Glomerular endothelial cell (primary cell): ENCODE measurements around the gene NMNAT2. TPM values are rescaled to one million over a fixed set of nuclear protein-coding genes. Genes with fewer than 3 reads are reported as not detected.

Experiments
- DNase-seq: peaks from one replicate; pipeline ENCODE4 v3.0.0-alpha.2; 2011; ENCODE audit warnings: low read depth, low spot score; ENCODE audit errors: extremely low read depth
- total RNA-seq: library from RNA; depleted of rRNA; stranded (reverse); fragments of >200 nt; gene quantifications from 2 replicates; pipeline ENCODE4 v1.2.3, GENCODE V29; 2015

NMNAT2 gene
- total RNA-seq, 1 donor from 2014 or later, result 0.23 TPM

- DNase-seq, result no peak
Observed at GRCh38 chr1:183319606-183320005, 98.6 kb downstream of the NMNAT2 start.

- DNase-seq, result no peak
Observed at GRCh38 chr1:183319051-183319450, 99.1 kb downstream of the NMNAT2 start.

- DNase-seq, result peak; percentile 27
Observed at GRCh38 chr1:183318433-183318832, 99.7 kb downstream of the NMNAT2 start.

- no peak for DNase-seq
Observed at GRCh38 chr1:183315991-183316758, 102.0 kb downstream of the NMNAT2 start.

- no peak for DNase-seq
Observed at GRCh38 chr1:183313063-183313462, 105.1 kb downstream of the NMNAT2 start.

- no peak for DNase-seq
Observed at GRCh38 chr1:183310753-183311479, 107.3 kb downstream of the NMNAT2 start.

GRCh38 chr1:183308719-183309118 lies 109.5 kb downstream of the NMNAT2 start:
- no peak for DNase-seq

GRCh38 chr1:183306317-183307042 lies 111.7 kb downstream of the NMNAT2 start:
- no peak for DNase-seq

- DNase-seq, result no peak
Observed at GRCh38 chr1:183304440-183305107, 113.6 kb downstream of the NMNAT2 start.

- DNase-seq, result no peak
Observed at GRCh38 chr1:183303901-183304300, 114.3 kb downstream of the NMNAT2 start.

GRCh38 chr1:183303323-183303645 lies 114.9 kb downstream of the NMNAT2 start:
- no peak for DNase-seq

GRCh38 chr1:183302452-183303322 lies 115.5 kb downstream of the NMNAT2 start:
- DNase-seq, result no peak

- DNase-seq, result no peak
Observed at GRCh38 chr1:183301239-183301638, 116.9 kb downstream of the NMNAT2 start.

GRCh38 chr1:183300828-183301227 lies 117.4 kb downstream of the NMNAT2 start:
- DNase-seq, result no peak

- DNase-seq, result no peak
Observed at GRCh38 chr1:183300395-183300794, 117.8 kb downstream of the NMNAT2 start.

GRCh38 chr1:183296782-183297181 lies 121.4 kb downstream of the NMNAT2 start:
- DNase-seq, result no peak

GRCh38 chr1:183295521-183295920 lies 122.7 kb downstream of the NMNAT2 start:
- DNase-seq, result no peak

GRCh38 chr1:183293876-183294275 lies 124.3 kb downstream of the NMNAT2 start:
- no peak for DNase-seq

GRCh38 chr1:183293241-183293640 lies 124.9 kb downstream of the NMNAT2 start:
- no peak for DNase-seq
